ENCODE measurements around the gene PHF5A.

The PHF5A gene

GRCh38 chr22:41411021-41411851 is 57.3 kb downstream of the PHF5A start:
- DNase-seq, result no peak

- no peak for DNase-seq
Measured at GRCh38 chr22:41410311-41410751, 58.2 kb downstream of the PHF5A start.

Measured in NCI-H1417 treated with DMSO at 0.1 percent for 48 hours (cell line).